ENCODE data around the gene NINJ2.

The NINJ2 gene

GRCh38 chr12:546265-546919, 116.9 kb downstream of the NINJ2 start:
- DNase-seq: no peak

DNA sequence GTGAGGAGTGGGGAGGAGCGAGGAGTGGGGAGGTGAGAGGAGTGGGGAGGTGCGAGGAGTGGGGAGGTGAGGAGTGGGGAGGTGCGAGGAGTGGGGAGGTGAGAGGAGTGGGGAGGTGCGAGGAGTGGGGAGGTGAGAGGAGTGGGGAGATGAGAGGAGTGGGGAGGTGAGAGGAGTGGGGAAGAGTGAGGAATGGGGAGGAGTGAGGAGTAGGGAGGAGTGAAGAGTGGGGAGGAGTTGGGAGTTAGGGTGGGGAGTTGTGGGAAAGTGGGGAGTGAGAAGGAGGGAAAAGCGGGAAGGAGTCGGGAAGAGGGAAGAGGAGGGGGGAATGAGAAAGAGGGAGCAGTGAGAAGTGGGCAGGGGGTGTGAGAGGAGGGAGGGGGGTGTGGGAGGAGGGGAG, 117.4 kb downstream of the NINJ2 start:
- DNase-seq: no peak

DNA sequence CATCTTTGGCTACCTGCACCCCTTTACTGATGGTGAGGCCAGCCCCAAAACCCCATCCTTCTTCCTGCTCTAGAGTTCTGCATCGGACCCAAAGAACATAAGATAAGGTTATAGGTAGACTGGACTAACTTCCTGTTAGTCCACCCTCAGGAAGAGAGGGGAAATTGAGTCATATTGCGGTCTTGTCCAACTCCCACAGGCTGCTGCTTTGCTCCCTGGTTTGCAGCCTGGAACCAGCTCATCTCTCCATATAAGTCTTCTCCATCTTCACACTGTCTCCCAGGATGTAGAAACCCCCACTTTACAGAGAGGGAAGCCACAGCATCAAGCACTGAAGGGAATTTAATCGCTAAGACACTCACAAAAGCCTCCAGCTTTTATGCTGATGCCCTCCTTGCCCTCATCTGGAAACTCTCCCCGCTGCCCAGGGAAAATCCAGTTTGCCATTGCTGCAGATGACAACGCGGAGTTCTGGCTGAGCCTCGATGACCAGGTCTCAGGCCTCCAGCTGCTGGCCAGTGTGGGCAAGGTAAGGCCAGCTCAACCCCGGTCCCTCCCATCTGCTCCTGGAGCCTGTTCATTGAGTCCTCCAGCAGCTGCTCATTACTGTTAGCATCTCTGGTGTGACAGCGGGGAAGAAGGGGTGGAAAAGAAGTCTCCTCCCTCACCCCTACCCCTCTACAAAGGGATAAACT, 118.2 kb downstream of the NINJ2 start:
- no peak for DNase-seq

GRCh38 chr12:544142-544541, 119.1 kb downstream of the NINJ2 start:
- DNase-seq: no peak

DNA sequence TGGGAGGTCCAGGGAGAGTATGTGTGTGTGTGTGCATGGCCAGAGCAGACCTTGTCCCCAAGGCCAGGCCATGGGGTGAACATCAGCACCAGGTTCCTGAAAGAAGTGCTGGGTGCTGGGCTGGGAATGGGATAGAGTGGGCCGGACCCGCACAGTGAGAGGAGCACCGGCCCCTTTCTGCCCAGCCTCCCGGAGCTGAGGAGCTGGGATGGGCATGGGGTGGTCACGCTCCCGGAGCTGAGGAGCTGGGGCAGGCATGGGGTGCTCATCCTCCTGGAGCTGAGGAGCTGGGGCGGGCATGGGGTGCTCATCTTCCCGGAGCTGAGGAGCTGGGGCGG, 120.2 kb downstream of the NINJ2 start:
- no peak for DNase-seq

- no peak for DNase-seq
Measured at GRCh38 chr12:542395-543113, 120.7 kb downstream of the NINJ2 start.

DNA sequence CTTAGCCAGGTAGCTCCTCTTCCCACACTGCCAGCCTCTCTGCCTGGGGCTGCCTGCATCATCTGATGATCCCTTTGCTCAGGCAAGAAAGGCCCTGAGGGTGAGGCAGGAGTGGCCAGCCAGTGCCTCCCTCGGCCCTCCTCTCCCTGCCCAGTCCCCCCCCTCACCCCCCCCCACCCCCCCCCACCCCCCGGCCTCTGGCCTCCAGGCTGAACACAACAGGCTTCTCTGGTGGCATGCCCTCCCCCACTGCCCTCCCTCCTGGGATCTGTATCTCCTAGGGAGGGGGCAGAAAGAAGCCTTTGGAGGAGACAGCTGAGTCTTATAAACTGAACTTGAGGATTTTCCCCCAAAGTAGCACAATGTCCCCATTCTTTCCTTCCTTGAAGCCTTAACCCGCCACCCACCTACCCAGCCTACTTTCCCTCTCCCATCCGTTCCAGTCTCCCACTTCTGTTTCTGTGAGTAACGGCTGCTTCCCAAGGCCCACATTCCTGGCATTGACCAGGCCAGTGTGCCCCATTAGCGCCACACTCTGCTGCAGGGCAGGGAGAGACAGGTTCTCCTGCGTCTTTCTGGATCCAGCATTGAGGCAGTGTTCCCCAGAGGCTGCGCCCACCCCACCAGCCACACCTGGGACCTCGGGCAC, 121.4 kb downstream of the NINJ2 start:
- DNase-seq: peak; percentile 94

DNA sequence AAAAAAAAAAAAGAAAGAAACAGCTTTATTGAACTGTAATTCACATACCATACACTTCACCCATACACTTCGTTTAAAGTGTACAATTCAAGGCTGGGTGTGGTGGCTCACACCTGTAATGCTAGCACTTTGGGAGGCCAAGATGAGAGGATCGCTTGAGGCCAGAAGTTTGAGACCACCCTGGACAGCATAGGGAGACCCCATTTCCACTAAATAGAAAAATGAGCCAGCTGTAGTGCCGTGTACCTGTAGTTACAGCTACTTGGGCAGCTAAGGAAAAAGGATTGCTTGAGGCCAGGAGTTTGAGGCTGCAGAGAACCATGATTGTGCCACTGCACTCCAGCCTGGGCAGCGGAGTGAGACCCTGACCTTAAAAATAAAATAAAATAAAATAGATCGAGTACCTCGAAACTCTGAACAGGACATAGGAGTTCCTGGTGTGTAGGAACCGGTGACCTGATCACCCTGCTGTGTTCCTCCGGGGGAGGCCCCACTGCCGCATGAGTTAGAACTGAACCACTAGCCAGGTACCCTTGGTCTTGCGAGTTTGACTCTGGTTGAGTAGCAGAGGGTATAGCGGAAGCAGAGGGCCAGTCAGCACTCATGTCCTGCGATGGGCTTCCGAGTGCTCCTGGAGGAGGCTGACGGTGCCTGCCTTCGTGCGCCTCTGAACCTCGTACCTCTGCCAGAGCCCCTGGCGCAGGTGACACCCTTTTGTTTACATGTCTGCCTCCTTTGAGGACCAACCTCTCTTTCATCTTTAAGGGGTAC, 123.5 kb downstream of the NINJ2 start:
- no peak for DNase-seq

DNA sequence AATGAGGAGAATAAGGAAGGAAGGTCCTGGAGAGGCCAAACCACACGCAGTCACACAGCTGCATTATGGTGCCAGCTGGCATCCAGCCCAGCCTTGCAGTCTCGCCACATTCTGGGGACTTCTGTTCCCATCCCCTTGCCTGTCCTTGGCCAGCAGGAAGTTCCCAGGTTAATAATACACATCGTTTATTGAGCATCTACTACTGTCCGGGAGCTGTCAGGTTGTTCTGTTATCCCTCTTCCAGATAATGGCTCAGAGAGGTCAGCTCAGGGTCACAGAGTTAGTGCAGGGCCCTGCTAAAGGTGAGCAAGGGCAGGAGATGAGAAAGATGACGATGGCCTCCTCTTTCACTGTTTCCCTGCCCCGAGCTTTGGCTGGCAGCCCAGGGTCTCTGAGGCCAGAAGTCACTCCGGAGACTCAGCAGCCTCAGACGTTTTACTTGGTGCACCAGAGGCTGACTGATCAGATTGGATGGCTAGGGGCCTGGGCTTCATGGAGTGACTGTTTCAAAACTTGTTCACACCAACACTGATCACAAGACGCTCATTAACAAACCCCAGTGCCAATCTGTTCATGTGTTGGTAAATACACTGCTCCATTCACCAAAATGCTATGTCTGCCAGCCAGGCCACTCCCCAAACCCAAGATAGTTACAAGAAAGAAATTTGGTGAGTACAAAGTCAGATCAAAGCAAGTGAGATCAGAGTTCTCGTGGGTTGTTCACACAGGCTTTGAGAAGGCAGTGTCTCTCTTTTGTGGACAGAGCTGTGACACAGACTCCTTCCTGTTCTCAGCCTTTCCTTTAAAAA, 124.3 kb downstream of the NINJ2 start:
- DNase-seq: no peak

GRCh38 chr12:537772-538171, 125.5 kb downstream of the NINJ2 start:
- no peak for DNase-seq

- DNase-seq: no peak
Measured at GRCh38 chr12:536751-537245, 126.4 kb downstream of the NINJ2 start.

DNA sequence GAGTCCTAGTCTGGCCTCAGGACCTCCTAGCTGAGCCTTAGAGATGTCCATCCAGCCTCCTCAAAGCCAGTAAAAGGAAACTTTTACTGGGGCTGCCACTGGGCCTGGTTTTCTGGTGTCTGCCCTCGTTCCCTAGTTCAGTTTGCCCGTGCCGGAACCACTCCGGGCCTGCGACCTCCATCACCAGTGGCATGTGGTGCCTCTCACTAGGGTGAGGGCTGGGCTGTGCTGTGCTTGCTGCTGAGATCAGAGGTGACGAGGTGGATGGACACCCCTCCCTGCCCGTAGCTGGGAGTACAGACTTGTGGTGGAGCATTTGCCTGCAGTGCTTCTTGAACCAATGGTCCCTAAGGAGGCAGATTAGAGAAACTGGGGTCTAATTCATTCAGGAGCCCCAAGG, 127.8 kb downstream of the NINJ2 start:
- DNase-seq: no peak

DNA sequence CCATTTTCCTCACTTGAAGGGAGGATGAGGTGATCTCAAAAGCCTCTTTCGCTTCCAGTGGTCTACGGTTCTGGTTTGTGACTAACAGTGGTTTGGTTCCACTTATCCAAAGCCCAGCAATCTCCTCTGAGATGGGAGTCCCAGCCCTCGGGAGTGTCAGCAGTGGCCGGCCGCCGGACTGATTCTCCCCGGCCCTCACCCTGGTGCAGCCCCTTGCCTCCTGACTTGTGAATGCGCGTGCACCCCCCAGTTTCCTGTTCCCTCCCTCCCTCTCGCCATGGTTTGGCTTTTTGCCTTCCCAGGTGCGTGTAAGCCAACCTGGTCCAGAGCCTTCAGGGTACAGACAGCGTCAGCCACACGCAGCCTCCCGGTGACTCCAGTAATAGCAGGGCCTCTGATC, 129.0 kb downstream of the NINJ2 start:
- no peak for DNase-seq

- DNase-seq: no peak
Measured at GRCh38 chr12:533718-534117, 129.5 kb downstream of the NINJ2 start.

DNA sequence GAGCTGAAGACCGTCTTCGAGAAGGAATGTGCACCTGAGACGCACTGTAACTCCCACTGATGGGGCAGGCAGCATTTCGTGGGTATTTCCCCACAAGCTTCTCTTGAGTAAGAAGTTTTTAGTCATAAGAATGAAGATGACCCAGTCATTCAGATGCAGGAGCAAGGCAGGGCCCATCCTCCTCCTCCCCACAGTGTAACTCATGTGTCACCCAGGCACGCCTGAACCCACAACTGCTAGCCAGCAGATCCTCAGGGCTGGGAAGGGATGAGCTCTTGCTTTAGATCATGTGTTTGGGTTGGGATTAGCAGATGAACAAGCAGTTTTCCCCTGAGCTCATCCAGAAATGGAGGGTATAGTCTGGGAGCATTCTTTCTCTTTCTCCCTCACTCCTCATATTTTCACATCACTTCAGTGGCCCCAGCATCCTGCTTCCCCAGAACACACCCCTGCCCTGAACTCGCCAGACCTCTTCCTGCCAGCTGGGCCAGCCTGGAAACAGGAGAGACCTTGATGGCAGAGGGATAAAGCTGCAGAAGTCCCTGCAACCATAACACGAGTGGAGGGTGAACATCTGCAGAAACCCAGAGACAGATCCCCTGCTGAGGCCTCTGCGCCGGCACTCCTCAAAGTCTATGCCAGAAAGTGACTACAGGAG, 130.2 kb downstream of the NINJ2 start:
- DNase-seq: no peak

DNA sequence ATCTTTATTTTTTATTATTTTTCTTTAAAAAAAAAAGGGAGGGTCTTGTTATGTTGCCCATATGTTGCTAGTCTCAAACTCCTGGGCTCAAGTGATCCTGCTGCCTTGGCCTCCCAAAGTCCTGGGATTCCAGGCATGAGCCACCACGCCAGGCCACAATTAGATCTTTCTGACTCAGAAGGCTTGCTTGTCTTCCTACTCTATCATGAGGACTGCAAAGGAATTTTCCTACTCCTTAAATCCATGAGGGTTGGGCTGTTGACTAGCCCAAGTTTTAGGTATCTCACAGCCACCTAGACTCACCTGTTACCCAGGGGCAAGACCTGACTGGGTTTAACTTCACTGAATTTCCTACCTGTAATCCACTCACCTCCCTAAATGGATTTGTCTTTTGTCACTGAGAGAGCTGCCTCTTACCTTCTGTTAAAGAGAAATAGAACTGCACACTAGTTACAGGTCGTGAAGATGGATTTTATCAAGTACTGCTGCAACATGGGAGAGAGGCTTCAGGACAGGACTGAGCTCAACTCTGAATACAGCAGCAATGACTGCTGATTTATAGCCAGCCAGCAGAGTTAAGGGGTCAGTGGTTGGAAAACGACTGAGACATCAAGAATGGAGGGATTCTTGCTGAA, 131.2 kb downstream of the NINJ2 start:
- no peak for DNase-seq

GRCh38 chr12:530821-531220, 132.4 kb downstream of the NINJ2 start:
- DNase-seq: no peak

GRCh38 chr12:530308-530707, 132.9 kb downstream of the NINJ2 start:
- no peak for DNase-seq

GRCh38 chr12:527729-528128, 135.5 kb downstream of the NINJ2 start:
- DNase-seq: no peak

GRCh38 chr12:527241-527640, 136.0 kb downstream of the NINJ2 start:
- DNase-seq: no peak

GRCh38 chr12:526089-526488, 137.2 kb downstream of the NINJ2 start:
- no peak for DNase-seq
